HG03095 (cell line): Measurements from ENCODE around the gene COX7A2L.
A peak's percentile ranks its signal among the peaks of the same experiment; 100 is the strongest.
"Not testable (repeated sequence)": the region's sequence is repeated elsewhere in the genome, so short reads cannot be mapped to it uniquely, and the experiment has no call there.

Experiments used
- ATAC-seq: cut with Tn5 transposase; IDR thresholded peaks from one replicate; pipeline ENCODE4 v1.9.1; 2021; ENCODE audit warnings: moderate library complexity; ENCODE audit not compliant: unreplicated experiment

Gene COX7A2L

DNA sequence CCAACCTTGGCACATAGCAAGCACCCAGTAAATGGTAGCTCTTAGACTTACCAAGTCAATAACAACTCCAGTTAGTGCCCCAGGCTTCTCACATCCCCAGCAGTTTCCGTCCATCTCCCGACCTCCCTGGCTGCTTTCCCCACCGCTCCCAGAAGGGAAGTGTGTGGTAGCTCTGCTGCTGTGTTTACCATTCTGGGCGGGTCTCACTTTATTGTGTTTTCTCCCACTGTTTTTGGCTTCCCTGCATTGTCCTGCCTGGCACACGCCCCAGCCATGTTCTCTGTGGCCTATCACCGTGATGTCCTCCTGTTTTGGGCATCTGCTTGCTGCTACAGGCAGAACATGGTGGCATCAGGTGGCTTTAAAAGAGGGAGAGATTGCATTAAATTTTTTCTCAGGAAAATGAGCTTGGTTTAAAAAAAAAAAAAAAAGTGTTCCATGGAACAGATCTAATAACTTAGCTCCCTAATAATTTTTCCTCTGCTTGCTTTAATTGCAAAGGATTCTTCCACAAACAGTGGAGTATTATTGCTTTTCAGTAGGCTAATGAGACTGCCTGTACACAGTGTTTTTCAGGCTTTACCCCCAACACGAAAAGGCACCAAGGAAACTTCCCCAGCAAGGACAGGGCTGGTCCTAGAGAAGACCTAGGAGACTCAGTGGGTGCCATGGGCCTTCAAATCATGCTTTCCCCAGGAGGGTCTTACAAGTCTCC, 8.0 kb upstream of the COX7A2L start:
- no peak for ATAC-seq

DNA sequence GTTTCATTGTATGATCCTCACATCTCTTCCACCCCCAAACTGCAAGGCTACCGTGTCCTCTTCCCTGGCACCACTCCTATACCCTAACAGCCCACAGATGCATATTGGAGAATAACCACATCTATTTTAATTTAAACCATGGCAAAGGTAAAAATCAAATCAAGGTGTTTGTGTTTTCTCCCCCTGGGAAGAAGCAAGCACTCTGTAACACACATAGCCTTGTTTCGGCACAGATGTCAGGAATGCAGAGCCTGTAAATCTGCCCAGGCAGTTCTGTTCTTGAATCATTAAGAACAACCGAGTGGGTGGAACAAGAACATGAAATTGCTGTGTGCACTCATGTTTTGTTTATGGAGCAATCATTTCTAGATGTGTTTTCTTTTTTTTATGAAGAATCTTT, 6.8 kb upstream of the COX7A2L start:
- ATAC-seq: no peak

- ATAC-seq: no peak
Measured at GRCh38 chr2:42366411-42366810, 5.4 kb upstream of the COX7A2L start.

- ATAC-seq: no peak
Measured at GRCh38 chr2:42364658-42365057, 3.6 kb upstream of the COX7A2L start.

DNA sequence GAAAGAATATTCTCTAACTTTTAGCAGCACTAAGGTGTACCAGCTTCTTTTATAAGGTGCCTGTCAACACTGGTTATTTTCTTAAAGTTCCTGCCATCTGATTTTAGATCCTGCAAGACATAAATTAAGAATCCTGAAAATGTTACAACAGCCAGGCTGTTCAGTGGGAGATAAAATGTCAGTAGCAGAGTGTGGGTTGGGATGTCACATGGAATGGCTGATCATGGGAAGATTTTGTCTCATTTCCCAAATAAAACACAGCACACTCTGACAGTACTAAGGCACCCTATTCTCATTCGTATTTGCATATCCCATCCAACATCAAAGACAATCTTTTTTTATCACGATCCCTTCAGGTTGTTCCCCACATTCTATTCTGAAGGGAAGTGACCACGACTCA, 2.4 kb upstream of the COX7A2L start:
- ATAC-seq: no peak

DNA sequence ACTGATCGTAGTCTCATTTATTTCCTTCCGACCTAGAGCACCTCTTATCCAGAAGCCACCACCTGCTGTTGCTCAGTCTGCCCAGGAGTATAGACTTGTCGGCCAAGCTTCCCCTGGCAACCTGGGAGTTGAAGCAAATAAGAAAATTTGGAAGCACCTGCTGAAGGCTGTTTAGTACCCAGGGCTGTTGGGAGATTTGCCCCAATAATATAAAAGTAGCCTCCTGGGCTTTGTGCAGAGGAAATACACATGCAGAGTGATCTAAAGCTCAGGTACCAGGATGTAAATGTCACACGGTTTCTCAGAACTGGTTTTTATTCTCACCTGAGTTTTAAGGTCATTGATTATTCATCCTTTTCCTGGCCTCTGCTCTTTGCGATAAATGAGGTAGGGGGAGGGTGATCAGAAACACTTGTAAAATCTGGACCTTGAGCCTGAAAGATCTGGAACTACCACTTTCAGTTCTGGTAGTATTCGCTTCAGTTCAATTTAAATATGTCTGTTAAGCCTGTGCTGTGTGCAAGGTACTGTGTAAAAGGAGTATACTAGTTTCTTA, 789 bp upstream of the COX7A2L start:
- ATAC-seq: no peak

- ATAC-seq: no peak
Measured at GRCh38 chr2:42360493-42360889, 526 bp downstream of the COX7A2L start.

DNA sequence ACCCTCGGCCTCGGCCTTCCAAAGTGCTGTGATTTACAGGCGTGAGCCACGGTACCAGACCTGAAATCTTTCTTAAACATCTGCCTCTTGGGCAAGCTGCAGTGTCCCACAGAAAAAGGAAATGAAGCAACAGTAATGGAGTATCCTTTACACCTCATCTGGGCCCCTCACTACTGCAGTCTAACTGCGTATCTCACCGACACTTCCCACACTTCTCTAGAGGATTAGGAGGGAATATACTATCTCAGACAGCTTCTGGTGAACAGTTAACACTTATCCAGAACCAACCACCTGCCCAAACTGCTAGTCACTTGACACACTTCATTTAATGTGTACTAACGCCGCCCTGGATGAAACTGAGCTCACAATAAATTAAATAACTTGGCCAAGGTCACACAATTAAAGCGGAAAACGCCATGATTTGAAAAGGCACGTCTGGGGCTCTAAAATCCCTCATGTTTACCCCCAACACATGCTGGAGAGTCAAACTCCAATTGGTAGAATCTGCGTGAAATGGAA, 993 bp downstream of the COX7A2L start:
- no peak for ATAC-seq

DNA sequence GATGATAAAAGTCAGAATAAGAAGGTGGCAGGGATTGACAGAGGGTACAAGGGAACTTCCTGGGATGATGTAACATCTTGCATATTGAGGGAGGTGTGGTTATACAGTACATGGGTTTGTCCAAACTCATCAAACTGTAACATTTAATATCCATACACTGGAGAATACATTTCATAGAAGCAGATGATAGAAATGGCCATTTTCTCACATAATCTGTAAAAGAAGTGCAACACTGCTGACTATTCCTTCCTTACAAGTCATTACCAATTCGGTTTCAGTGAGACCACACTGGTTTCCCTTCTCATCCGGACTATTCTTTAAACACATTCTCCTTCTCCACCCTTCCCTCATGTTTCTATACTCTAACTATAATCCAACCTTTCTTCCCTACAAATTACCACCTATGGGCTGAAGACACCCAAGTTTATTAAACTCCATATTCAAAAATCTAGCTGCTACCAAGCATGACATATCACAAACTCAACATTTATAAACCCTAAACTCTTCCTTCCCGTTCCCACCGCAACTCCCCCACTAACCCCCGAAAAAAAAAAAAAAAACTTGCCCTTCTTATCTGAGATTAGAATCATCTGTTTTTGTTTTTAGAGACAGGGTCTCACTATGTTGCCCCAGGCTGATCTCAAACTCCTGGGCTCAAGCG, 1.6 kb downstream of the COX7A2L start:
- no peak for ATAC-seq

DNA sequence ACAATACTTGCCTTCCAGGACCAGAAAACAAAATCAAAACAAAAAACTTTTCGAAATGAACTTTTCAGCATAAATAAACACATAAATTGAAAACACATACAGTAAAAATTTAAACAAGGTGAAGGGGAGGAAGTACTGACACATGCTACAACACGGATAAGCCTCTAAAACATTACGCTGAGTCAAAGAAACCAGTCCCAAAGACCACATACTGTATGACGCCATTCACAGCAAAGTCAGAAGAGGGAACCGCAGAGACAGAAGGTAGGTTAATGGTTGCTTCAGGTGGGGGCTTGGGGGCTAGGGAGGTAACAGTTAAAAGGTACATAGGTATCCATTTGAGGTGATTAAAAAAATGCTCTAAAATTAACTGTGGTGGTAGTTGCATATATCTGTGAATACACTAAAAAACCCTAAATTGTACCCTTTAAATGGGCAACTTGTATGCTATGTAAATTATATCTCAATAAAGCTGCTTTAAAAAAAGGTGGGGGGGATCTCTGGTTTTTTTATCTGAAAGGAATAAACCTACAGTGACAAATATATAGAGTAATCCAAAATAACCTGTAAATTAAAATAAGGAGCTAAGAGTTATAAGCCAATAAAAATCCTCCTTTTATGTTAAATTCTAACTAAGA, 7.1 kb downstream of the COX7A2L start:
- ATAC-seq: no peak

DNA sequence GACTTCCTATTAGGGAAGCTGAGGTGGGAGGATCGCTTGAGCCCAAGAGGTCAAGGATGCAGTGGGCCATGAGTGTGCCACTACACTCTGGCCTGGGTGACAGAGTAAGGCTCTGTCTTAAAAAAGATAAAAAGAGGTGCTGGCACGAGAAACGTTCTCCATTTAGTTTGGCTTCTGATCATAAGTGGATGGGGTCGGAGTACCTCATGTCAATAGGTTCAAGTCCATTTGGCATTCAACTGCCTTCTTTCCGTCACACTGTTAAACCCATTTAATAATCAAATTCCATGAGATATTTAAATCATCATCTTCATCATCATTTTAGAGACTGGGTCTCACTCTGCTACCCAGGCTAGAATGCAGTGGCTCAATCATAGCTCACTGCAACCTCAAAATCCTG, 9.2 kb downstream of the COX7A2L start:
- no peak for ATAC-seq

- ATAC-seq: no peak
Measured at GRCh38 chr2:42350434-42351063, 10.5 kb downstream of the COX7A2L start.

- ATAC-seq: no peak
Measured at GRCh38 chr2:42348113-42348805, 12.8 kb downstream of the COX7A2L start.

GRCh38 chr2:42347518-42347917, 13.5 kb downstream of the COX7A2L start:
- ATAC-seq: not testable (repeated sequence)

DNA sequence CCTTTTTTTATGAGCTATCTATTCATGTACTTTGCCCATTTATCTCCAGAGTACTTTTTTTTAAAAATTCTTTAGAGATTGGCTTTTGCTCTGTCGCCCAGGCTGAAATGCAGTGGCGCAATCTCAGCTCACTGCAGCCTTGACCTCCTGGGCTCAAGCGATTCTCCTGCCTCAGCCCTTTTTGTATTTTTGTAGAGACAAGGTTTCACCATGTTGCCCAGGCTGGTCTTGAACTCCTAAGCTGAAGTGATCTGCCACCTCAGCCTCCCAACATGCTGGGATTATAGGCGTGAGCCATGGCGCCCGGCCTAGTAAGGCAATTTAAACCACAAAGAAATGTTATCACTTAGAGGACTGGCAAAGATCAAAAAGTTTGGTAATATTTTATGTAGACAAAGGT, 14.2 kb downstream of the COX7A2L start:
- ATAC-seq: not testable (repeated sequence)

DNA sequence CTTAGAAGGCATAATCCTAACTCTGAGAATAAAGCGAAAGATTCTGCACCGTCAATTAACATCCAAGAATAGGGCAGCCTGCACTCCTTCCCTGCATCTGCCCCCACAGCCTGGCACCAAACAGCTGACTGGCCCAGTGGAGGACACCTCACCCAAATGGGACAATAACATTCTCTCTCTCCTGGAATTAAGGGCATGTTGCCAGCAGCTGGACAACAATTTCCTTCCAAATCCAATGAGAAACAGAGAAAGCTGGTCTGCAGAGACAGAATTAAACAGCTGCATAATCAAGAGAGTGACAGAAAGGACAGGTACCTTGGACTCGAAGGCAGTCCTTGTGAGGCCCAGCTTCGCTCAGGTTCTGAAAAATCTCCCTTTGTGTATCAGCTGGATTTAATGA, 15.0 kb downstream of the COX7A2L start:
- no peak for ATAC-seq

DNA sequence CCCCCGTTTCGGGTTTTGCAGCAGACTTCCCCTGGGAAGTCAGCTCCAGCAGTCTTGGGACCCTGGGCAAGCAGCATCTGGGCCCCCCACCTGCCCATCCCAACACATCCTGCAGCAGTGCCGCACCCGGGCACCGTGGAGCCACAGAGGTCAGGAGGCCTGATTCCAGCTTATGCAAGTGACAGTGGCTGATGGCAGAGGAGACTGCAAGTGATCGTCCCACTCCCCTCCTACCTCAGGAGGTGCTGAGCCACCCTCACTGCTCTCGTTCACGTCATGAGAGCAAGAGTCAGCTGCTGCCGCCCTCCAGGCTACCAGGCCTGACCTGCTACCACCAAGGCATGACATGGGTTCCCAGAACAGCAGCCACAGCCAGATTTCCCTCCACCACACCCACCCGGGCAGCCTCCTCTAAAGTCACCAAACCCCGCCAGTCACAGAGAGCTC, 18.2 kb downstream of the COX7A2L start:
- ATAC-seq: no peak

DNA sequence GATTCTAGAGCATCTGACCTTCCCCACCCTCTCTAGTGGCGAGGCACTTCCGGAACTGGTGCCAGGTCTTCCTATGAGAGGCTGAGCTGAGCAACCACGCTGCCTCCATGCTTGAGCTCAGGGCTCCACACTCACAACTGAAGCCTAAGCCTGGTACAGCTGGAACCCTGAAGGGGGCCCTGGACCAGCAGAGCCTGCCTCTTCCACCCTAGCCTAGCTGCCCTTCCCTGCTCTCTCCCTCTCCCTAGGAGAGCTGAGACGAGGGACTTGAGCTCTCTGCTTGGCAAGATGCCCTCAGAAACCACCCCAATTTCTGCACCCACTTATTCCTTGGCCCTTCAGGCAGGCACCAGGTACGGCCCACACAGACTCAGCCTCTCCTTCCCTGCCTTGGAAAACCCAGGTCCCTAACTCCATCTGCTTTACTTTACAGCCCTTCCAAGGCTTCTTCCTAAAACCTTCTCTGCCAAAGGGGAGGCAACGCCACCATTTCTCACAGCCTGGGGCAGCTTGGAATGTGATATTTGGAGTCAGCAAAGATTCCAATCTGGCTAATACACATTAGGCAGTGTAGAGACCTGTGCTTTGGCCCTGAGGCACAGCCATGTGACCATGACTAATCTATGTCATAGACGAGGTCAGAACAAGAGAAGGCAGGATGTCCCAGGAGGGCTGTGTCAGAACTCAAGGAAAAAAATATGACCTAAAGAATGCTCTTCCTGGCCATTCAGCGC, 18.8 kb downstream of the COX7A2L start:
- ATAC-seq: peak; percentile 54

DNA sequence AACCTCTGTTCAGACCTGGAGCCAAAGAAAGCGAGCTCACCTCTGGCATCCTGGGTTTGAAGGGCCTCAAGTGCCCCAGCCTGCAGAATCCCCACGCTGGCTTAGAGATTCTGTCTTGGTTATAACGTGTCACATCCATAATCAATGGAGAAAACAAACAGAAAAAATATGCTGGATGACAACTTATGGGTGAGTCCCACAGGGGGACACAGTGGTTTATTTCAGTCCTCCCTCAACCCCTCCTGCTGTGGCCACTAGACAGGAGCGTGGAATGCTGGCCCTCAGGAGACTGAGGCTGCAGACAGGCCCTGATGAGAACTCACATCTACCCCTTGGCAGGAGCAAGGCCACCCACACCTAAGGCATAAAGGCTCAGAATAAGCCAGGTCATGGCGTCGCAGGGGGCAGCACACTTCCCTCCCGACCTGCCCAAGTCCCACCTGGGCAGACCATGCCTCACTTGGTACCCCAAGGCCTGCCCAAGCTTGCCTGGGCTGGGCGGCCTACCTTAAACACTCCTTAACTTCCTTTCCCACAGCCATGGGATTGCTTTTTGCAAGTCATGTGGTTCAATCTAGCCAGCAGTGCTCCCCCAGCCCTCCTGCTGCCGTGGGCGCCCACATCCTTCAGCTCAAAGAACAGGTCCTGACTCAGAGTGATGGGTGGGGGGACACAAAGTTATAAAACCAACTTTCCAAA, 19.9 kb downstream of the COX7A2L start:
- no peak for ATAC-seq
